RWPE2 (cell line): ENCODE measurements around the gene LARGE1.
A peak's percentile ranks its signal among the peaks of the same experiment; 100 is the strongest.

Source experiments
- ATAC-seq: fragments of 200-7000 bp; cut with Tn5 transposase; 3 replicates; pipeline ENCODE4 v1.9.1; 2021; ENCODE audit warnings: low read depth
- DNase-seq: peaks from one replicate; pipeline ENCODE4 v3.0.0-alpha.2; 2020; ENCODE audit warnings: low spot score
- H3K27ac ChIP-seq: fragments of 450-650 bp; 2 replicates; pipeline ENCODE4 v1.5.1; 2017; ENCODE audit warnings: mild to moderate bottlenecking; ENCODE audit not compliant: poor library complexity, severe bottlenecking
- H3K27me3 ChIP-seq: fragments of 250-450 bp; sonication (Bioruptor Pico); 2 replicates; pipeline ENCODE4 v1.5.1; 2021; ENCODE audit warnings: mild to moderate bottlenecking, moderate library complexity; ENCODE audit not compliant: insufficient read depth, poor library complexity, severe bottlenecking
- H3K36me3 ChIP-seq: fragments of 250-450 bp; sonication (Bioruptor Pico); 2 replicates; pipeline ENCODE4 v1.5.1; 2020; ENCODE audit warnings: low read depth, mild to moderate bottlenecking, moderate library complexity
- H3K4me1 ChIP-seq: fragments of 250-450 bp; sonication (Bioruptor Pico); 2 replicates; pipeline ENCODE4 v1.5.1; 2021; ENCODE audit warnings: mild to moderate bottlenecking, moderate library complexity; ENCODE audit not compliant: insufficient read depth, poor library complexity, severe bottlenecking
- H3K4me3 ChIP-seq: fragments of 250-450 bp; sonication (Bioruptor Pico); 2 replicates; pipeline ENCODE4 v1.5.1; 2021; ENCODE audit warnings: mild to moderate bottlenecking, moderate library complexity; ENCODE audit not compliant: severe bottlenecking
- H3K9me3 ChIP-seq: fragments of 250-450 bp; sonication (Bioruptor Pico); 2 replicates; pipeline ENCODE4 v1.5.1; 2021; ENCODE audit warnings: mild to moderate bottlenecking, moderate library complexity; ENCODE audit not compliant: severe bottlenecking
- TF ChIP-seq, protein P1 (sequence below): fragments of 450-650 bp; IDR thresholded peaks from one replicate; pipeline ENCODE4 v1.5.1; 2017; ENCODE audit warnings: mild to moderate bottlenecking, moderate library complexity; ENCODE audit not compliant: poor library complexity, severe bottlenecking

The LARGE1 gene

DNA sequence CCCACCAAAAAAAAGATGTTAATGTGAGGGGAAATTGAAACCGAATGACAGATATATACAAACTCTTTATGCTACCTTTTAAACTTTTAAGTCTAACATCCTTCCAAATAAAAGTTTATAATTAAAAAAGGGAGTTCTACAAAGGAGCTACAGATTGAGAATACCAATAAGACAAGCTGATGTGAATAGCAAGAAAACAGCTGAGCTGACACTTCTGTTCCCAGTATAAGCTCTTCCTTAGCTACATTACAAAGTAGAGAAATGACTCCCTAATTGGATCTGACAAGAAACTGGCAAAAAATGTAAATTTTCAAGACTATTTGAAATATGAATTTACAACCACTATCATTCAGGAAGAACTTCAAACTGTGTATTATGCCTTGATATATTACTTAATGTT, 567.5 kb downstream of the LARGE1 start:
- TF ChIP-seq, protein P1, sequence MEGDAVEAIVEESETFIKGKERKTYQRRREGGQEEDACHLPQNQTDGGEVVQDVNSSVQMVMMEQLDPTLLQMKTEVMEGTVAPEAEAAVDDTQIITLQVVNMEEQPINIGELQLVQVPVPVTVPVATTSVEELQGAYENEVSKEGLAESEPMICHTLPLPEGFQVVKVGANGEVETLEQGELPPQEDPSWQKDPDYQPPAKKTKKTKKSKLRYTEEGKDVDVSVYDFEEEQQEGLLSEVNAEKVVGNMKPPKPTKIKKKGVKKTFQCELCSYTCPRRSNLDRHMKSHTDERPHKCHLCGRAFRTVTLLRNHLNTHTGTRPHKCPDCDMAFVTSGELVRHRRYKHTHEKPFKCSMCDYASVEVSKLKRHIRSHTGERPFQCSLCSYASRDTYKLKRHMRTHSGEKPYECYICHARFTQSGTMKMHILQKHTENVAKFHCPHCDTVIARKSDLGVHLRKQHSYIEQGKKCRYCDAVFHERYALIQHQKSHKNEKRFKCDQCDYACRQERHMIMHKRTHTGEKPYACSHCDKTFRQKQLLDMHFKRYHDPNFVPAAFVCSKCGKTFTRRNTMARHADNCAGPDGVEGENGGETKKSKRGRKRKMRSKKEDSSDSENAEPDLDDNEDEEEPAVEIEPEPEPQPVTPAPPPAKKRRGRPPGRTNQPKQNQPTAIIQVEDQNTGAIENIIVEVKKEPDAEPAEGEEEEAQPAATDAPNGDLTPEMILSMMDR = no peak
- no peak for DNase-seq
- Histone ChIP-seq H3K36me3 (no peaks in the 10 kb centered on the region), H3K27ac (no peak overlapping the region), H3K4me3 (no peak overlapping the region), H3K27me3 (no peaks in the 10 kb centered on the region), H3K4me1 (no peaks in the 10 kb centered on the region), H3K9me3 (no peaks in the 10 kb centered on the region)
- ATAC-seq = no peak

DNA sequence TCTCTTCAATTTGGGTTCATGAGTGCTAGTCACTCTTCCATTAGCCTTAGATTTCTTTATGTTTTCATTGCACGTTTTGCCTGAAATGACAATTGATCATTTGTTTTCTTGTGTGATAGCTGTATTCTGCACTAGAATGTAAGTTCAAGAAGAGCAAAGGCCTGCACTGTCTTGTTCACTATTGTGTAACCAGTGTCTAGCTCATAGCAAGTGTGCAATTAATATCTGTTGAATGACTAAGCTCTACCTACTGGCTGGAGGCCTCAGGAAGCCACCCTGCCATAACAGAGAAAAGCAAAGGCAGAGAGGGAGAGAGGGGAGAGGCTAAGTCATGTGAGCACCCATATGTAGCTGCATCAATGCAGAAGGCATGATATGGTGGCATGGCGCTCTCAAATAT, 569.3 kb downstream of the LARGE1 start:
- peak; percentile 57; the same call in 1 of the 3 replicates for ATAC-seq
- Histone ChIP-seq H3K27me3 (no peaks in the 10 kb centered on the region), H3K9me3 (no peaks in the 10 kb centered on the region), H3K27ac (no peak overlapping the region), H3K4me1 (no peaks in the 10 kb centered on the region), H3K4me3 (no peak overlapping the region), H3K36me3 (no peaks in the 10 kb centered on the region)
- TF ChIP-seq, protein P1 = no peak
- DNase-seq = no peak

DNA sequence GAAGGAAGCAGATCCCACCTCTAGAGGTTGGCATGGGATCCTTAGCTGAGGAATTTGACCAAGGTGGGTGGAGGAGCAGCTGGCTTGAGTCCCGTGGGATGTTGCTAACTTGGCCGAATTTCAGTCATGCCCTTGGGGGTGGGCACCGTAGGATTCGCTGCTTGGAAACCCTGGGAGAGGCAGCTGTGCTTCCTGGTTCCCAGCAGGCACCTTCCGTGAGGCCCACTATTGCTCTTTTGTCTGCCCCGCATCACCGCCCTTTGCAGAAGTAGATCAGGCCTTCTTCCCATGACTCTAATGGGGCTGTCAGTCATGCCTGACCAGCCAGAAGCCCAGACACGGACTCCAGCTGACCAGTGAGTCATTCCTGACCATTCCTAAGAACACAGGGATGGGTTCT, 569.8 kb downstream of the LARGE1 start:
- Histone ChIP-seq H3K27ac (no peak overlapping the region), H3K27me3 (no peaks in the 10 kb centered on the region), H3K36me3 (no peaks in the 10 kb centered on the region), H3K4me3 (no peak overlapping the region), H3K4me1 (no peaks in the 10 kb centered on the region), H3K9me3 (no peaks in the 10 kb centered on the region)
- TF ChIP-seq, protein P1 = no peak
- no peak for DNase-seq
- ATAC-seq = no peak

DNA sequence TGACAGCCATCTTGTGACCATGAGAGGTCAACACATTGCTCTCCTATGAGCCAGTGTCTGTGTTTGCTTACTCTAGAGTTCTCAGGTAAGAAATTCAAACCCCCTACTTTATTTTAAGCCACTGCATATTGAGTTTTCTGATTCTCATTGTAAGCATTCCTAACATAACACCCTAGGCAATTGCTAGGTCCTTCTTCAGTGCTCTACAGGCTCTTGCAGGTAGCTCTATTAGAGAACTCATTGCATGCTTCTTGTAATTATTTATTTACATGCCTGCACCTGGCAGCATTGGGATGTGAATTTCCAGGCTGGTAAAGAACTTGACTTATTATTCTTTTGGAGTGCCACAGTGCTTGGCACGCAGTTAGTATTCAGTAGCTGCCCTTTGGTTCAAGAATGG, 573.3 kb downstream of the LARGE1 start:
- Histone ChIP-seq H3K4me3 (no peak overlapping the region), H3K27me3 (no peaks in the 10 kb centered on the region), H3K36me3 (no peaks in the 10 kb centered on the region), H3K4me1 (no peaks in the 10 kb centered on the region), H3K27ac (no peak overlapping the region), H3K9me3 (no peaks in the 10 kb centered on the region)
- DNase-seq (no peak), ATAC-seq (no peak)
- TF ChIP-seq, protein P1 = no peak

DNA sequence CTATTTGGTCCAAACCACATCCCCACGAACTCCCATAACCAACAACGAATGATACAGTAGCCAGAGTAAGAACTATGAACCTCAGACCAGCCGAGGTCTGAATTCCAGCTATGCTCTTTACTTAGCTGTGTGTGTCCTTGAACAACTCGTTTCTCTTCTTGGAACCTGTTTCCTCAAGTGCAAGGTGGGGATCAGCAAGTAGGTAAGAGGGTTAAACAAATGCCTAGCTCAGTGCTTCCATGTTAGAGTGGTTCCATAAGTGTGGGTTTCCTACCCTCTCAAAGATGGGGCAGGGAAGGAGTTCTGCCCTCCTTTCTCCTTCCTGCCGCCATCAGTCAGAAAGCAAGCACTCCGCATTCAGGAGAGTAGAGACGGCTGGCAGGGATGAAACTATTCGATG, 578.7 kb downstream of the LARGE1 start:
- no peak for ATAC-seq
- no peaks in the 10 kb centered on the region for H3K9me3 ChIP-seq

More for the DNA sequence above, 578.7 kb downstream of the LARGE1 start:
- Histone ChIP-seq H3K4me1 (no peaks in the 10 kb centered on the region), H3K27ac (no peak overlapping the region), H3K36me3 (no peaks in the 10 kb centered on the region), H3K27me3 (no peaks in the 10 kb centered on the region), H3K4me3 (no peak overlapping the region)
- TF ChIP-seq, protein P1 = no peak
- no peak for DNase-seq
